ENCODE data around the gene MFAP5. TPM values are rescaled to one million over a fixed set of nuclear protein-coding genes. Genes with fewer than 3 reads are reported as not detected.

Gene MFAP5
- total and polyA plus RNA-seq, 10 of the 15 experiments (the other 5 are each of a cell fraction or from before 2014, with no cell fraction given): 0.06 to 0.14 (median 0.12) TPM; not detected in 7

DNA sequence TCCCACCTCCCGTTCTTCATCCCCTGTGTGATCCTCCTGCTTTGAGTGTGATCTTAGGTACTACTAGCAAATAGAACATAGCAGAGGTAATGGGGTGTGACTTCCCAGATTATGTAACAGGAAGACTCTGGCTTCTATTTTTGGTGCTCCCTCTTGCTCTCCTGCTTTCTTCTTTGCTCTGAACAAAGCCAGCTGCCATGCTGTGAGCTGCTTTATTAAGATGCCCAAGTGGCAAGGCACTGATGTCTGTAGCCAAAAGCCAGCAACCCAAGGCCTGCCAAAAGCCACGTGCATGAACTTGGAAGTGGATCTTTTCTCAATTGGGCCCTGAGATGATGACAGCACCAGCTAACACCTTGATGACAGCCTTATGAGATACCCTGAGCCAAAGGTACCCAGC is 5.8 kb upstream of the MFAP5 start:
- TF ChIP-seq SPI1 (IDR thresholded peaks at IDR 0.05; ENCODE audit: borderline replicate concordance, insufficient read depth, low read depth, low read length) (no peak), PML (IDR thresholded peaks at IDR 0.05; ENCODE audit: low read length) (no peak), BCL11A (IDR thresholded peaks at IDR 0.05; ENCODE audit: low read depth, low read length) (no peak), TBL1XR1 (IDR thresholded peaks at IDR 0.05; ENCODE audit: low read depth, low read length) (no peak), NR2F1 (conservative IDR thresholded peaks at IDR 0.05) (no peak), PAX8 (IDR thresholded peaks at IDR 0.05) (no peak), ZNF384 (IDR thresholded peaks at IDR 0.05; ENCODE audit: borderline replicate concordance, low read depth, low read length) (no peak), BACH1 (IDR thresholded peaks at IDR 0.05; ENCODE audit: borderline replicate concordance) (no peak), CBFB (IDR thresholded peaks at IDR 0.05; ENCODE audit: low read depth) (no peak)
- TF ChIP-seq, protein P1, sequence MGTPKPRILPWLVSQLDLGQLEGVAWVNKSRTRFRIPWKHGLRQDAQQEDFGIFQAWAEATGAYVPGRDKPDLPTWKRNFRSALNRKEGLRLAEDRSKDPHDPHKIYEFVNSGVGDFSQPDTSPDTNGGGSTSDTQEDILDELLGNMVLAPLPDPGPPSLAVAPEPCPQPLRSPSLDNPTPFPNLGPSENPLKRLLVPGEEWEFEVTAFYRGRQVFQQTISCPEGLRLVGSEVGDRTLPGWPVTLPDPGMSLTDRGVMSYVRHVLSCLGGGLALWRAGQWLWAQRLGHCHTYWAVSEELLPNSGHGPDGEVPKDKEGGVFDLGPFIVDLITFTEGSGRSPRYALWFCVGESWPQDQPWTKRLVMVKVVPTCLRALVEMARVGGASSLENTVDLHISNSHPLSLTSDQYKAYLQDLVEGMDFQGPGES (IDR thresholded peaks at IDR 0.05): no peak
- TF ChIP-seq, protein P2, sequence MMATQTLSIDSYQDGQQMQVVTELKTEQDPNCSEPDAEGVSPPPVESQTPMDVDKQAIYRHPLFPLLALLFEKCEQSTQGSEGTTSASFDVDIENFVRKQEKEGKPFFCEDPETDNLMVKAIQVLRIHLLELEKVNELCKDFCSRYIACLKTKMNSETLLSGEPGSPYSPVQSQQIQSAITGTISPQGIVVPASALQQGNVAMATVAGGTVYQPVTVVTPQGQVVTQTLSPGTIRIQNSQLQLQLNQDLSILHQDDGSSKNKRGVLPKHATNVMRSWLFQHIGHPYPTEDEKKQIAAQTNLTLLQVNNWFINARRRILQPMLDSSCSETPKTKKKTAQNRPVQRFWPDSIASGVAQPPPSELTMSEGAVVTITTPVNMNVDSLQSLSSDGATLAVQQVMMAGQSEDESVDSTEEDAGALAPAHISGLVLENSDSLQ (IDR thresholded peaks at IDR 0.05): no peak
- TF ChIP-seq, protein P3, sequence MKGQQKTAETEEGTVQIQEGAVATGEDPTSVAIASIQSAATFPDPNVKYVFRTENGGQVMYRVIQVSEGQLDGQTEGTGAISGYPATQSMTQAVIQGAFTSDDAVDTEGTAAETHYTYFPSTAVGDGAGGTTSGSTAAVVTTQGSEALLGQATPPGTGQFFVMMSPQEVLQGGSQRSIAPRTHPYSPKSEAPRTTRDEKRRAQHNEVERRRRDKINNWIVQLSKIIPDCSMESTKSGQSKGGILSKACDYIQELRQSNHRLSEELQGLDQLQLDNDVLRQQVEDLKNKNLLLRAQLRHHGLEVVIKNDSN (IDR thresholded peaks at IDR 0.05; ENCODE audit: borderline replicate concordance, extremely low read length, insufficient read depth, low read depth, low read length): no peak
- ATAC-seq: no peak
- Histone ChIP-seq H3K36me3 (ENCODE audit: control insufficient read depth in 2 of 2, insufficient read depth in 2 of 2, low read length in 1 of 2) (no peaks in the 10 kb centered on the region), H3K27ac (ENCODE audit: control insufficient read depth, insufficient read depth) (no peak overlapping the region), H3K4me3 (no peak overlapping the region), H3K9ac (ENCODE audit: control insufficient read depth, insufficient read depth, low read length) (no peak overlapping the region), H4K20me1 (ENCODE audit: control insufficient read depth, insufficient read depth) (no peaks in the 10 kb centered on the region), H3K4me2 (ENCODE audit: control insufficient read depth, insufficient read depth) (no peak overlapping the region), H3K79me2 (ENCODE audit: control insufficient read depth, insufficient read depth, low read length) (no peaks in the 10 kb centered on the region), H3K9me3 (replicated peaks; ENCODE audit: control insufficient read depth, insufficient read depth, low read length) (peaks cover 3% of the 10 kb centered on the region; the same call in 1 of the 3 replicates), H2AFZ (ENCODE audit: control insufficient read depth, low read depth, low read length) (no peak overlapping the region), H3K27me3 (replicated peaks in 1 of 2; ENCODE audit: control insufficient read depth in 2 of 2, insufficient read depth in 2 of 2, low read length in 1 of 2) (0 out of 4 replicates have a peak, but pooled peaks cover 0 to 2% of the 10 kb centered on the region in 2 experiments), H3K4me1 (ENCODE audit: control insufficient read depth, insufficient read depth, low read length) (no peaks in the 10 kb centered on the region)
- CTCF ChIA-PET: interaction anchor here (0.6 to 3.2 kb wide), 5 partner anchors 10 to 1577 kb away, joined by 3 to 11 read pairs (median 4); no protein-coding TSS in a partner anchor
- SMC1A ChIA-PET (ENCODE audit: uncharacterized antibody, unreplicated experiment): interaction anchor here (1.2 to 1.3 kb wide), 2 partner anchors 11 to 124 kb away, joined by 3 read pairs; no protein-coding TSS in a partner anchor
- POLR2A ChIA-PET: interaction anchor here (0.6 kb wide), 1 partner anchor 142 kb away, joined by 3 read pairs; no protein-coding TSS in a partner anchor
- BruUV-seq (replicated peaks): no TSS peak
- RAD21 ChIA-PET (ENCODE audit: unreplicated experiment): interaction anchor here (1.5 kb wide), 1 partner anchor 11 kb away, joined by 5 read pairs; no protein-coding TSS in a partner anchor
- no peak for FAIRE-seq
- 47% methylated on average over 2 of the region's 2 CpGs for WGBS (ENCODE audit: insufficient coverage, insufficient replicate concordance, low lambda C conversion rate, missing lambda C conversion rate)
- in situ Hi-C loops (cut with MboI): no loop called here
- no peak for DNase-seq (ENCODE audit: low read depth, low spot score)
- intact Hi-C loops (cut with micrococcal nuclease; ENCODE audit: unreplicated experiment): no loop called here
